ENCODE results near the gene LRRC7.

The LRRC7 gene

DNA sequence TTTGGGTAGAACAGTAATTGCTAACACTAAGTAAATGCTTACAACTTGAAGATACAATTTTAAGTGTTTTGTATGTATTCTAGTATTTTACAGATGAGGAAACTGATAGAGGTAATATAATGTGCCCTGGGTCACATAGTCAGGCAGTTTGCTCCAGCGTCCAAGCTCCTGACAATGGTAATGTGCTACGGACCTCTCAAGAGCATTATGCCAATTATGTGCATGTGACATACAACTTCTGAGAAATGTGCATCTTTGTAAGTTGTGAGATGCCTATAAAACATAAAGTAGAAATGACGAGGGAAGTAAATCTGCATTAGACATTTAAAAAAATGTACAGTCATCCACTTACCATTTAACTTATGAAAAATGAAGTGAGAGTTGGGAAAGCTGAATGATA, 186.8 kb downstream of the LRRC7 start:
- H3K9me2 ChIP-seq (replicated peaks; ENCODE audit: insufficient read depth, low read length) = no peaks in the 10 kb centered on the region
- H3K9ac ChIP-seq (ENCODE audit: low read length) = no peak overlapping the region
- H4K20me1 ChIP-seq (ENCODE audit: insufficient read depth, low read length) = no peaks in the 10 kb centered on the region
- H3K36me3 ChIP-seq (replicated peaks; ENCODE audit: insufficient read depth, low read length) = no peaks in the 10 kb centered on the region
- H3F3A ChIP-seq (ENCODE audit: insufficient read depth, low read length) = no peaks in the 10 kb centered on the region
- no peak overlapping the region for H3K27ac ChIP-seq (ENCODE audit: low read length)
- no peaks in the 10 kb centered on the region for H3K4me1 ChIP-seq (ENCODE audit: low read length)
- no peaks in the 10 kb centered on the region for H3K27me3 ChIP-seq (replicated peaks; ENCODE audit: insufficient read depth, low read length)
- no peak overlapping the region for H3K4me3 ChIP-seq (ENCODE audit: low read length)
- no peaks in the 10 kb centered on the region for H3K9me3 ChIP-seq (replicated peaks; ENCODE audit: insufficient read depth, low read length)
- no peaks in the 10 kb centered on the region for H3K79me2 ChIP-seq (ENCODE audit: low read length)
- H3K4me2 ChIP-seq (ENCODE audit: low read depth, low read length) = no peak overlapping the region
- no peak overlapping the region for H2AFZ ChIP-seq (ENCODE audit: low read length)
- TF ChIP-seq EZH2phosphoT487 (IDR thresholded peaks at IDR 0.05; ENCODE audit: low read length) (no peak), EZH2 (optimal IDR thresholded peaks at IDR 0.05; ENCODE audit: low read depth, low read length) (no peak)
- TF ChIP-seq, protein P1, sequence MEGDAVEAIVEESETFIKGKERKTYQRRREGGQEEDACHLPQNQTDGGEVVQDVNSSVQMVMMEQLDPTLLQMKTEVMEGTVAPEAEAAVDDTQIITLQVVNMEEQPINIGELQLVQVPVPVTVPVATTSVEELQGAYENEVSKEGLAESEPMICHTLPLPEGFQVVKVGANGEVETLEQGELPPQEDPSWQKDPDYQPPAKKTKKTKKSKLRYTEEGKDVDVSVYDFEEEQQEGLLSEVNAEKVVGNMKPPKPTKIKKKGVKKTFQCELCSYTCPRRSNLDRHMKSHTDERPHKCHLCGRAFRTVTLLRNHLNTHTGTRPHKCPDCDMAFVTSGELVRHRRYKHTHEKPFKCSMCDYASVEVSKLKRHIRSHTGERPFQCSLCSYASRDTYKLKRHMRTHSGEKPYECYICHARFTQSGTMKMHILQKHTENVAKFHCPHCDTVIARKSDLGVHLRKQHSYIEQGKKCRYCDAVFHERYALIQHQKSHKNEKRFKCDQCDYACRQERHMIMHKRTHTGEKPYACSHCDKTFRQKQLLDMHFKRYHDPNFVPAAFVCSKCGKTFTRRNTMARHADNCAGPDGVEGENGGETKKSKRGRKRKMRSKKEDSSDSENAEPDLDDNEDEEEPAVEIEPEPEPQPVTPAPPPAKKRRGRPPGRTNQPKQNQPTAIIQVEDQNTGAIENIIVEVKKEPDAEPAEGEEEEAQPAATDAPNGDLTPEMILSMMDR (IDR thresholded peaks at IDR 0.05; ENCODE audit: low read length) = no peak
- DNase-seq = no peak

DNA sequence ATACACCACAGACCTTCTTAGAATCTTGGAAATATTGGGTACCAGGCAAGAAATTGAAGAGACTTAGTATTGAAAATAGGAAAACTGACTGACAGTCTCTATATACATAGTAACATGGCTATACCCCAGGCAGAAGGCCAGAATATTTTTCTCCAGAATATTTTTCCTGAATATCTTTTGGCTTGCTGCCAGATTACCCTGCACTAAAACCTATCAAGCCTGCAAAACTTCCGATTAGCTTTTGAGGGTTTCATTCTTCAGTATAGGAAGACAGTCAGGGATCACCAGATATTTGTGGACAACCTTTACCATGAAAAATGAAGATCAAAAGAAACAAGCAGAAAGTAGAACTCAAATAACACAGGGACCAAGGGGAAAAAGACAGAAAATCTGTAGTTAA, 187.9 kb downstream of the LRRC7 start:
- no peak overlapping the region for H3K27ac ChIP-seq (ENCODE audit: low read length)
- H4K20me1 ChIP-seq (ENCODE audit: insufficient read depth, low read length) = no peaks in the 10 kb centered on the region
- no peak overlapping the region for H3K4me2 ChIP-seq (ENCODE audit: low read depth, low read length)
- no peak overlapping the region for H3K9ac ChIP-seq (ENCODE audit: low read length)
- no peaks in the 10 kb centered on the region for H3F3A ChIP-seq (ENCODE audit: insufficient read depth, low read length)
- H3K9me3 ChIP-seq (replicated peaks; ENCODE audit: insufficient read depth, low read length) = no peaks in the 10 kb centered on the region
- TF ChIP-seq EZH2phosphoT487 (IDR thresholded peaks at IDR 0.05; ENCODE audit: low read length) = no peak
- TF ChIP-seq EZH2 (optimal IDR thresholded peaks at IDR 0.05; ENCODE audit: low read depth, low read length) = no peak
- TF ChIP-seq, protein P1 (IDR thresholded peaks at IDR 0.05; ENCODE audit: low read length) = no peak
- H3K4me3 ChIP-seq (ENCODE audit: low read length) = no peak overlapping the region
- H3K36me3 ChIP-seq (replicated peaks; ENCODE audit: insufficient read depth, low read length) = no peaks in the 10 kb centered on the region
- H3K79me2 ChIP-seq (ENCODE audit: low read length) = no peaks in the 10 kb centered on the region
- no peak for DNase-seq
- H2AFZ ChIP-seq (ENCODE audit: low read length) = no peak overlapping the region
- no peaks in the 10 kb centered on the region for H3K4me1 ChIP-seq (ENCODE audit: low read length)
- no peaks in the 10 kb centered on the region for H3K9me2 ChIP-seq (replicated peaks; ENCODE audit: insufficient read depth, low read length)
- H3K27me3 ChIP-seq (replicated peaks; ENCODE audit: insufficient read depth, low read length) = no peaks in the 10 kb centered on the region

DNA sequence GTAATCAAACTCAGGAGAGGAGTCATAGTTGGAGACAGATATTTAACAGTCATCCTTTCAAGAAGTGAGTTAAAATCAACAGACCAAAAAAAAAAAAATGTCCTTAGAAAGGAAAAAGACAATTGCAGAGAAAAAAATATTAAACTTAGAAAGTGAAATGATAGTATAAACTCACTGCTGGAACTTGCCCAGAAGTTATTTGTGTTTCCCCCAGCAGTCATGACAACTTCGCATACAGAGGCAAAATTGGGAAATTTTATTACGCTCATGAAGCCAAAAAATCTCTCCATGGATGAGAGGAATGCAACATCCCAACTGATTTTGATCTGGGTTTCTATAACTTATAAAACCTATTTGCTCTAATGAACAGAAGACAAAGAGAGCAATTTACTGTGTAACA, 198.2 kb downstream of the LRRC7 start:
- no peaks in the 10 kb centered on the region for H3K36me3 ChIP-seq (replicated peaks; ENCODE audit: insufficient read depth, low read length)
- H3K9me3 ChIP-seq (replicated peaks; ENCODE audit: insufficient read depth, low read length) = no peaks in the 10 kb centered on the region
- H3K9ac ChIP-seq (ENCODE audit: low read length) = no peak overlapping the region
- no peak overlapping the region for H3K27ac ChIP-seq (ENCODE audit: low read length)
- no peaks in the 10 kb centered on the region for H4K20me1 ChIP-seq (ENCODE audit: insufficient read depth, low read length)
- no peak for DNase-seq
- TF ChIP-seq EZH2 (optimal IDR thresholded peaks at IDR 0.05; ENCODE audit: low read depth, low read length) (no peak), EZH2phosphoT487 (IDR thresholded peaks at IDR 0.05; ENCODE audit: low read length) (no peak)
- TF ChIP-seq, protein P1 (IDR thresholded peaks at IDR 0.05; ENCODE audit: low read length) = no peak
- H3K4me3 ChIP-seq (ENCODE audit: low read length) = no peak overlapping the region
- no peaks in the 10 kb centered on the region for H3K4me1 ChIP-seq (ENCODE audit: low read length)
- no peaks in the 10 kb centered on the region for H3F3A ChIP-seq (ENCODE audit: insufficient read depth, low read length)
- H3K27me3 ChIP-seq (replicated peaks; ENCODE audit: insufficient read depth, low read length) = no peaks in the 10 kb centered on the region
- no peaks in the 10 kb centered on the region for H3K79me2 ChIP-seq (ENCODE audit: low read length)
- no peak overlapping the region for H2AFZ ChIP-seq (ENCODE audit: low read length)
- no peak overlapping the region for H3K4me2 ChIP-seq (ENCODE audit: low read depth, low read length)
- H3K9me2 ChIP-seq (replicated peaks; ENCODE audit: insufficient read depth, low read length) = no peaks in the 10 kb centered on the region
